H1 (cell line): Measurements from ENCODE around the gene RHBDL2. TPM values are rescaled to one million over a fixed set of nuclear protein-coding genes. Genes with fewer than 3 reads are reported as not detected.

Source experiments
- ATF3 ChIP-seq: IDR thresholded peaks from 2 replicates; pipeline ENCODE4 v1.6.1; 2011; ENCODE audit warnings: low read depth, mild to moderate bottlenecking, low read length; ENCODE audit not compliant: insufficient read depth
- CHD2 ChIP-seq: IDR thresholded peaks from 2 replicates; pipeline ENCODE4 v1.6.1; 2012; ENCODE audit warnings: low read length, improper control_type of control experiment
- CHD7 ChIP-seq: fragments of 300-600 bp; sonication (generic); IDR thresholded peaks from 2 replicates; pipeline ENCODE4 v1.7.1; 2012; ENCODE audit warnings: low read length, moderate library complexity, mild to moderate bottlenecking, inconsistent platforms; ENCODE audit not compliant: insufficient replicate concordance
- FOSL1 ChIP-seq: IDR thresholded peaks from 2 replicates; pipeline ENCODE4 v1.6.1; 2011; ENCODE audit warnings: mild to moderate bottlenecking, low read depth, low read length, moderate library complexity; ENCODE audit not compliant: insufficient read depth
- GABPA ChIP-seq: IDR thresholded peaks from 2 replicates; pipeline ENCODE4 v1.6.1; 2011; ENCODE audit warnings: mild to moderate bottlenecking, low read length, moderate library complexity, borderline replicate concordance; ENCODE audit not compliant: insufficient read depth
- HDAC2 ChIP-seq, 2 experiments: fragments of 300-600 bp in 1 of 2; sonication (generic) in 1 of 2; IDR thresholded peaks; 2 replicates each; pipeline ENCODE4 v1.6.1; 2011 to 2012; ENCODE audit warnings: low read depth in 2 of 2, low read length in 2 of 2, mild to moderate bottlenecking in 2 of 2, moderate library complexity in 2 of 2, borderline replicate concordance in 1 of 2, inconsistent platforms in 1 of 2
- JUN ChIP-seq: IDR thresholded peaks from 2 replicates; pipeline ENCODE4 v1.6.1; 2011; ENCODE audit warnings: low read depth, mild to moderate bottlenecking, improper control_type of control experiment, low read length
- SIRT6 ChIP-seq: IDR thresholded peaks from one replicate; pipeline ENCODE4 v1.7.1; 2012; ENCODE audit warnings: low read length, inconsistent platforms
- SP4 ChIP-seq: IDR thresholded peaks from 2 replicates; pipeline ENCODE4 v1.6.1; 2012; ENCODE audit warnings: low read length, inconsistent platforms
- SUZ12 ChIP-seq: fragments of 200-600 bp; sonication (generic); IDR thresholded peaks from 2 replicates; pipeline ENCODE4 v1.6.1; 2012; ENCODE audit warnings: mild to moderate bottlenecking, inconsistent platforms, low read length, moderate library complexity, mixed read lengths
- TAF1 ChIP-seq: IDR thresholded peaks from 2 replicates; pipeline ENCODE4 v1.6.1; 2011; ENCODE audit warnings: mild to moderate bottlenecking, low read depth, low read length
- polyA plus RNA-seq, 7 experiments: library from polyadenylated mRNA; depleted of rRNA in 3 of 7; stranded (reverse) in 5 of 7; unstranded in 2 of 7; fragments of >200 nt in 5 of 7; fragments of 200-250 nt in 2 of 7; gene quantifications; 1 replicate in 5 of 7; 2 replicates in 1 of 7; 4 replicates in 1 of 7; pipeline versions ENCODE4 v1.2.1 to v1.2.3, GENCODE V29; 2011 to 2013; ENCODE audit warnings: missing spikeins in 2 of 7, mixed read lengths in 2 of 7
- total RNA-seq: library from RNA; stranded (reverse); fragmentation: NEBNext Ultra II Directional; extraction: Animal tissue kit (Norgen Biotek cat#: 25700); gene quantifications from 2 replicates; pipeline ENCODE4 v1.2.1, GENCODE V29; 2021

The RHBDL2 gene
- total and polyA plus RNA-seq, 2 of the 8 experiments (the other 6 are each of a cell fraction or from before 2014, with no cell fraction given) = 0.42 to 0.84 TPM

GRCh38 chr1:38953433-38953860 is 11.8 kb upstream of the RHBDL2 start (continued):
- TF ChIP-seq CHD7 (no peak), SUZ12 (no peak), SIRT6 (no peak), CHD2 (0 out of 2 replicates have a peak, but pooled peaks have one; percentile 34), TAF1 (no peak), FOSL1 (no peak), GABPA (no peak), HDAC2 (IDR thresholded peaks at IDR 0.05; ENCODE audit: borderline replicate concordance in 1 of 2, low read depth in 2 of 2, low read length in 2 of 2) (peak in 1 of 2 experiments; percentile 91; a peak in 1 of 4 replicates), JUN (no peak), ATF3 (no peak), SP4 (no peak)
